HG03378 (cell line): Measurements from ENCODE around the gene ECSCR.

Experiments
- ATAC-seq: cut with Tn5 transposase; IDR thresholded peaks from one replicate; pipeline ENCODE4 v1.9.1; 2021; ENCODE audit warnings: mild to moderate bottlenecking, moderate library complexity; ENCODE audit not compliant: unreplicated experiment

Gene ECSCR

GRCh38 chr5:139474890-139475791 lies 12.6 kb upstream of the ECSCR start:
- ATAC-seq: no peak

- no peak for ATAC-seq
Measured at GRCh38 chr5:139473565-139473964, 11.0 kb upstream of the ECSCR start.

- ATAC-seq: no peak
Measured at GRCh38 chr5:139473105-139473504, 10.6 kb upstream of the ECSCR start.

- ATAC-seq: no peak
Measured at GRCh38 chr5:139472386-139473030, 10.0 kb upstream of the ECSCR start.

GRCh38 chr5:139470821-139471300 lies 8.3 kb upstream of the ECSCR start, which contains the start of gene SMIM33:
Gene SMIM33, plus strand, starts transcription at chr5:139471004. Its CDS starts 118 bp downstream, at chr5:139471122.
- ATAC-seq: no peak

GRCh38 chr5:139468421-139468931 lies 5.9 kb upstream of the ECSCR start:
- no peak for ATAC-seq

GRCh38 chr5:139461698-139462097 lies 845 bp downstream of the ECSCR start:
- no peak for ATAC-seq

GRCh38 chr5:139461176-139461575 lies 1.4 kb downstream of the ECSCR start:
- no peak for ATAC-seq

GRCh38 chr5:139460455-139460854 lies 2.1 kb downstream of the ECSCR start:
- no peak for ATAC-seq

GRCh38 chr5:139459451-139459934 lies 3.0 kb downstream of the ECSCR start:
- peak; percentile 28 for ATAC-seq

GRCh38 chr5:139458580-139459407 lies 3.7 kb downstream of the ECSCR start:
- peak; percentile 65 for ATAC-seq

GRCh38 chr5:139457653-139458306 lies 4.8 kb downstream of the ECSCR start:
- ATAC-seq: no peak

- ATAC-seq: no peak
Measured at GRCh38 chr5:139457241-139457640, 5.3 kb downstream of the ECSCR start.

- ATAC-seq: no peak
Measured at GRCh38 chr5:139456776-139457175, 5.8 kb downstream of the ECSCR start.

GRCh38 chr5:139454568-139455290 lies 7.8 kb downstream of the ECSCR start:
- ATAC-seq: no peak

GRCh38 chr5:139453683-139454567 lies 8.6 kb downstream of the ECSCR start:
- no peak for ATAC-seq

GRCh38 chr5:139451878-139452660 lies 10.5 kb downstream of the ECSCR start:
- no peak for ATAC-seq

GRCh38 chr5:139451176-139451575 lies 11.4 kb downstream of the ECSCR start:
- ATAC-seq: no peak
